Measurements from ENCODE around the gene DCDC2.

The DCDC2 gene

DNA sequence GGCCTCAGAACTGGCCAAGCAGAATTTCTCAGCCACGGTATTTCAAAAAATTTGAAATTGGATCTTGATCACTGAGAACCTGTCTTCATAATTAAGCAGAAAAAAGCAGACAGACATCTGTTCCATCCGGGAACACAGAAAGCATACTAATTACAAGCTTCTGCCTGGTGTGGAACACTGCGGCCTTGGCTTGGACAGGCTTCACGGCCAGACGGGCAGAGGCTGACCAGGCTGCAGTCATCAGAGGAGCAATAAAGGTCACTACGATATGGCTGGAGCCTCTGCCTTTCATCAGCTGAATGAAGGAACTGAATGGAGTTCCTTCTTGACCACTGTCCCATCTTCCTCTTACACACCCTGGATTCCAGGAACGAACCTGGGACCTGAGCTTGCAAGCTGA, 235.7 kb downstream of the DCDC2 start:
- no peak for TF ChIP-seq JUND (IDR thresholded peaks at IDR 0.05; ENCODE audit: low read depth)
- in situ Hi-C loops (cut with HindIII; ENCODE audit: low pct_unique_long_range_greater_than_20kb, low sequenced_read_pairs) = no loop called here
- DNase-seq (ENCODE audit: low read depth in 1 of 2, low spot score in 1 of 2) = no peak

Measured in T47D (cell line).